Small intestine (tissue), 7 donors: ENCODE measurements around the gene SH2B3. TPM values are rescaled to one million over a fixed set of nuclear protein-coding genes. Genes with fewer than 3 reads are reported as not detected.

Source experiments
- DNase-seq, 2 donors: peaks; one replicate each; pipeline versions ENCODE4 v3.0.0 to v3.0.0-alpha.2; 2013
- FAIRE-seq: peaks from 2 replicates; lab custom pipeline; 2012; peaks lifted over from hg19 to GRCh38; lab: Jason Lieb, UNC
- H3K27ac ChIP-seq, 3 donors: one replicate each; pipeline ENCODE4 v1.5.1; 2013; ENCODE audit warnings: low read length in 2 of 3, mild to moderate bottlenecking in 2 of 3, control low read depth in 1 of 3, inconsistent platforms in 1 of 3, low read depth in 1 of 3, moderate library complexity in 1 of 3
- H3K27me3 ChIP-seq, 3 donors: one replicate each; pipeline ENCODE4 v1.6.1; 2013; ENCODE audit warnings: low read length in 3 of 3, inconsistent platforms in 1 of 3; ENCODE audit not compliant: control insufficient read depth in 3 of 3, insufficient read depth in 3 of 3
- H3K36me3 ChIP-seq, 3 donors: one replicate each; pipeline ENCODE4 v1.6.1; 2013; ENCODE audit warnings: low read length in 3 of 3, inconsistent platforms in 1 of 3, low read depth in 1 of 3, mild to moderate bottlenecking in 1 of 3, moderate library complexity in 1 of 3; ENCODE audit not compliant: control insufficient read depth in 3 of 3, insufficient read depth in 2 of 3
- H3K4me1 ChIP-seq, 3 donors: one replicate each; pipeline ENCODE4 v1.6.1; 2013; ENCODE audit warnings: low read length in 2 of 3, inconsistent platforms in 1 of 3, low read depth in 1 of 3, mild to moderate bottlenecking in 1 of 3, moderate library complexity in 1 of 3; ENCODE audit not compliant: control insufficient read depth in 3 of 3, insufficient read depth in 2 of 3
- H3K4me3 ChIP-seq, 3 donors: one replicate each; pipeline ENCODE4 v1.5.1; 2013; ENCODE audit warnings: low read length in 3 of 3, control low read depth in 1 of 3, inconsistent platforms in 1 of 3, low read depth in 1 of 3, mild to moderate bottlenecking in 1 of 3, moderate library complexity in 1 of 3
- H3K9me3 ChIP-seq, 2 donors: one replicate each; pipeline ENCODE4 v1.6.1; 2013; ENCODE audit warnings: low read depth in 1 of 2, low read length in 1 of 2; ENCODE audit not compliant: control insufficient read depth in 2 of 2, insufficient read depth in 1 of 2
- WGBS, 3 donors: extraction: QIAGEN DNeasy Blood & Tissue Kit; methylation state at CpG; one replicate each; pipeline ENCODE4 v1.1.7; 2013; 5-methylcytosine and 5-hydroxymethylcytosine counted together
- polyA plus RNA-seq, 4 donors: library from polyadenylated mRNA; stranded (reverse) in 3 of 4; unstranded in 1 of 4; fragments of 200-250 nt in 3 of 4; fragments of 120-200 nt in 1 of 4; gene quantifications; one replicate each; pipeline versions ENCODE4 v1.2.1 to v1.2.3, GENCODE V29; 2013
- donor health status: healthy with polysubstance abuse.
- donor health status: control.
- donor health status: control.
- donor health status: Bipolar disorder and iron deficiency.
- donor health status: healthy.

SH2B3 gene
- polyA plus RNA-seq, 4 donors = 0.67 to 14.9 (median 6.9) TPM

DNA sequence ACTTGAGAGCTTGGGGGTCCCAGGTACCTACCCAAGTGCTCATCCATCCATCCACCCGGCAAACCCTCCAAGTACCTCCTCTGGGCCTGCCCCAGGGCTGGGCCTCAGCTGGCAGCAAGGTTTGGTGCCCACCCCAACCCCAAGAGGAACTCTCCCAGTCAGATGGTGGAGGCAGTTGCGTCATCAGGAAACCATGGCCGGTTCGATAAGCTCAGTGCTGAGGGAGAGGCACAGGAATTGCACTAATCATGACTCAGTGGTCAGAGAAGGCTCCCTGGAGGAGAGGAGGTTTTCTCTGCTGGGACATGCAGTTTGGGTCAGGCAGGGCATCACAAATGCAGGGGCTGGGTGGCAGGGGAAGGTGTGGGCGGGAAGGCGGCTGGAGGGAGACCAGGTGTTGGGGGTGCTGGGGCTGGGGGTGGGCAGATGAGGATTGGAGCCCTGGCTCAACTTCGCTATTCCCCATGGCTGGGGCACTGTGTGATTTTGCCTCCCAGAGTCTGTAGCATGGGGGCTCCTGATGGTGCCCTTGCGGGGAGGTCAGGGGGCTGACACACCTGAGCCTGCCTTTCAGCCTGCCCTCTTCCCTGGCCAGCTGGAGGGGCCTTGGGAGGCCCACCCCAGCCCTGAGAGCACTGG, 32.2 kb downstream of the SH2B3 start:
- peaks cover 0 to 4% (median 4%) of the 10 kb centered on the region in 3 donors for H3K4me1 ChIP-seq

GRCh38 chr12:111438481-111438880, 32.8 kb downstream of the SH2B3 start:
- WGBS, 3 donors = 40 to 47% (median 42%) methylated on average over 9 of the region's 9 CpGs
- Histone ChIP-seq H3K27ac (peak overlapping the region in 1 of 3 donors; percentile 37), H3K36me3 (peaks cover 0 to 42% (median 0%) of the 10 kb centered on the region in 3 donors), H3K9me3 (no peaks in the 10 kb centered on the region), H3K4me3 (no peak overlapping the region), H3K4me1 (peaks cover 0 to 4% (median 4%) of the 10 kb centered on the region in 3 donors), H3K27me3 (no peaks in the 10 kb centered on the region)
- no peak for DNase-seq
- FAIRE-seq = no peak

More for the DNA sequence above, 32.2 kb downstream of the SH2B3 start:
- H3K27me3 ChIP-seq = no peaks in the 10 kb centered on the region
- FAIRE-seq = no peak
- H3K27ac ChIP-seq = peak overlapping the region in 1 of 3 donors; percentile 43
- DNase-seq = no peak
- H3K36me3 ChIP-seq = peaks cover 0 to 38% (median 0%) of the 10 kb centered on the region in 3 donors
- H3K4me3 ChIP-seq = no peak overlapping the region
- WGBS, 3 donors = 59 to 72% (median 65%) methylated on average over 7 to 8 of the region's 8 CpGs
- no peaks in the 10 kb centered on the region for H3K9me3 ChIP-seq

DNA sequence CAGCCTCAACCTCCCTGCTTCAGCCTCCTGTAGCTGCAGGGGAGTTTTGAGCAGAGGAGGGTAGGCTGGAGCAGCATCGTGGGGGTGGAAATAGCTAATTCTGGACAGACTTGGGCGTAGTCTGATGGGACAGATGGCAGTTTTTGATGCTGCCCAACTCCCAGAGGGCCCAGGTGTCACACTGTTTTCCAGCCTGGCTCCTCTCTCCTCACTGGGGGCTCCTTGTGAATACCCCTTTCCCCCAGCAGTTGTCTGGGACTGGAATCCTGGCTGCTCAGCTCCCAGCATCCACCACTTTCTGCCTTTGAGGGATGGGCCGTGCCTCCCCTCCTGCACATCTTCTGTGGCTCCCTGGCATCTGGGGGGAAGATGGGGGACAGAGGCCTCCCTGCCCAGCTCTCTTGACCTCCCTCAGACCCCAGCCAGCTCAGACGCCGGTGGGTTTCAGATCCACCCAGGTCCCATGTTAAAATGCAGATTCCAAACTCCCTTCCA, 34.0 kb downstream of the SH2B3 start:
- no peak for DNase-seq
- peaks cover 0 to 54% (median 0%) of the 10 kb centered on the region in 3 donors for H3K36me3 ChIP-seq
- H3K27me3 ChIP-seq = no peaks in the 10 kb centered on the region
- H3K4me3 ChIP-seq = no peak overlapping the region
- H3K4me1 ChIP-seq = peaks cover 0 to 4% (median 4%) of the 10 kb centered on the region in 3 donors
- FAIRE-seq = no peak
- no peaks in the 10 kb centered on the region for H3K9me3 ChIP-seq
- WGBS, 3 donors = 75 to 82% (median 79%) methylated on average over 5 of the region's 5 CpGs
- peak overlapping the region in 1 of 3 donors; percentile 66 for H3K27ac ChIP-seq

DNA sequence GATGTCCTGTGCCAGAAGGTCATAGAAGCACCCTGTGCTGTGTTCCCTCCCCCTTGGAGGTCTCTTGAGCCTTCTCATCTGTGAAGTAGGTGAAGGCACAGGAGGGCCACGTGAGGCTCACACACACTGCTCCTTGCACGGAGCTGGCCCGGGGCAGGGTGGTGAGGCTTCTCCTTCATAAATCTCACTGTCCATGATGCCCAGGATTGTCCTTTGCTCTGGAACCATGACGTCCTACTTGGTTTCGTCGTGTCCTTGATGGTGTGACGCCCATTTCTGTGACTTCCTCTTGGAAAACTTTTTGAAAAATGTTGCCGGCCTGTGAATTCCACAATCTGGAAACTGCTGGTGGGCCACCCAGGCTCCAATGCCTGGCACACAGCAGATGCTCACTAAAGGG, 34.4 kb downstream of the SH2B3 start:
- 77 to 88% (median 86%) methylated on average over 8 of the region's 8 CpGs for WGBS, 3 donors
- H3K9me3 ChIP-seq = no peaks in the 10 kb centered on the region
- FAIRE-seq = no peak
- H3K4me3 ChIP-seq = no peak overlapping the region
- no peaks in the 10 kb centered on the region for H3K27me3 ChIP-seq
- peaks cover 0 to 5% (median 3%) of the 10 kb centered on the region in 3 donors for H3K4me1 ChIP-seq
- no peak for DNase-seq
- H3K36me3 ChIP-seq = peaks cover 0 to 58% (median 0%) of the 10 kb centered on the region in 3 donors
- peak overlapping the region in 1 of 3 donors; percentile 66 for H3K27ac ChIP-seq

GRCh38 chr12:111440631-111441030, 34.9 kb downstream of the SH2B3 start:
- Histone ChIP-seq H3K4me1 (peaks cover 0 to 9% (median 4%) of the 10 kb centered on the region in 3 donors), H3K27ac (peak overlapping the region in 1 of 3 donors; percentile 66), H3K9me3 (no peaks in the 10 kb centered on the region), H3K36me3 (peaks cover 0 to 62% (median 0%) of the 10 kb centered on the region in 3 donors), H3K27me3 (no peaks in the 10 kb centered on the region), H3K4me3 (no peak overlapping the region)
- DNase-seq = no peak
- FAIRE-seq = no peak
- 74 to 95% (median 80%) methylated on average over 3 of the region's 3 CpGs for WGBS, 3 donors

- WGBS, 3 donors = 82 to 87% (median 87%) methylated on average over 7 of the region's 7 CpGs
- no peak overlapping the region for H3K4me3 ChIP-seq
- H3K27me3 ChIP-seq = no peaks in the 10 kb centered on the region
- H3K9me3 ChIP-seq = no peaks in the 10 kb centered on the region
- peaks cover 0 to 16% (median 4%) of the 10 kb centered on the region in 3 donors for H3K4me1 ChIP-seq
- DNase-seq = no peak
- peak overlapping the region in 1 of 3 donors; percentile 17 for H3K27ac ChIP-seq
- FAIRE-seq = no peak
- H3K36me3 ChIP-seq = peaks cover 0 to 67% (median 0%) of the 10 kb centered on the region in 3 donors
Measured at GRCh38 chr12:111441107-111441928, 35.6 kb downstream of the SH2B3 start.

DNA sequence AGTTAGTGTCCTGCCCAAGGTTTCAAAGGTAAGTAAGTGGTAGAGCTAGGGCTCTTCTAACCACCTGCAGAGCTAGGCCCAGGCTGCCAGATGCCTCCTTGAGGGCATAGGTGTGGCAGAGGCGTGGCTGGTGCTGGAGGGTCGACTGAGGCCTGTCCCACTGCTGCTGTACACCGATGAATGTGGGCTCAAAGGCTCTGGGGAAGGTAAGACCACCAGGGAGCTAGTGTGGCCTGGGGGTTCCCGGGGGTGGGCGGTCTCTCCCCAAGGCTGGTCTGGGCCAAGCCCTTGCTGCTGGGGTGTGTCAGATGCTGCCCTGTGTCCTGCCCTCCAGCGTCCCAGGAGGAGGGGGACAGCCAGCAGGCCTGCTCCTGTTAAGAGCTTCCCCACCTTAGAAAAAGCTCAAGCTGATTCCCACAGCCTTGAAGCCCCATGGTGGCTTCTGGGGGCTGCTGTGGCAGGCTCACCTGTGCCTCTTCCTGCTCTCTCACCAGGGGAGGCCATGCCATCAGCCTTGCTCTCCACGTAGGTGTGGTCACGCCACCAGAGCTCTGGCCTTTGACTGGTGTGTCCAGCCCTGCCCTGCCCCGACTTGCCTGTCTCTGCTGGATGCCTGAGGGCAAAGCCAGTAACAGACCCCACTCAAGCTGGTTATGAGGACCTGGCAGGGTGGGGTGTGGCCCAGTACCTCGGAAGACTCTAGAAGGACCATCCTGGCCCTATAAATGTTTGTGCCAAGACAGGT, 36.8 kb downstream of the SH2B3 start:
- FAIRE-seq (no peak), DNase-seq (no peak)
- Histone ChIP-seq H3K36me3 (peaks cover 0 to 79% (median 2%) of the 10 kb centered on the region in 3 donors), H3K27me3 (no peaks in the 10 kb centered on the region), H3K9me3 (no peaks in the 10 kb centered on the region), H3K27ac (peak overlapping the region in 2 of 3 donors; percentile 12 to 32), H3K4me3 (no peak overlapping the region), H3K4me1 (peaks cover 0 to 16% (median 4%) of the 10 kb centered on the region in 3 donors)
- 67 to 79% (median 79%) methylated on average over 10 of the region's 10 CpGs for WGBS, 3 donors

DNA sequence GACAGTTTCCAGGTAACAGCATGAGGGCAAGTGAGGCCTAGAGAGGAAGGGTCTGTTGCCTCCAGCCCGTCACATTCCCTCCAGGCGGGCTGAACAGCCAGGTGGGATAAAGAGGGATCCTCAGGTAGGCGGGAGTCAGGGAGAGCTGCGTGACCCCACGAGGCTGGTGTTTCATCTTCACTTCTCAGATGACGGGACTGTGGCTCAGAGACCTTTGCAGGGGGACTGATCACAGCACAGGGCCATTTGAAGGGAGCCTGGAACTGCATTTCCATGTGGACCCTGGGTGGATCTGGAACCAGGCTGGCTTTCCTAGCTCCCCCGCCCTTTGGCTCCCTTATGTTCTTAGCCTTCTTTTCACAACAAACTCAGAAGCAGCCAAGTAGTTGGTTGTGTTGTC, 37.4 kb downstream of the SH2B3 start:
- WGBS, 3 donors = 88 to 98% (median 94%) methylated on average over 7 of the region's 7 CpGs
- peaks cover 0 to 16% (median 4%) of the 10 kb centered on the region in 3 donors for H3K4me1 ChIP-seq
- FAIRE-seq = no peak
- DNase-seq = no peak
- H3K27me3 ChIP-seq = no peaks in the 10 kb centered on the region
- H3K4me3 ChIP-seq = no peak overlapping the region
- no peaks in the 10 kb centered on the region for H3K9me3 ChIP-seq
- H3K36me3 ChIP-seq = peaks cover 1 to 85% (median 2%) of the 10 kb centered on the region in 3 donors
- H3K27ac ChIP-seq = peak overlapping the region in 1 of 3 donors; percentile 1
